GM12865 (cell line): Measurements from ENCODE around the gene PPP2R1B.
"Not testable (repeated sequence)": the region's sequence is repeated elsewhere in the genome, so short reads cannot be mapped to it uniquely, and the experiment has no call there.

Source experiments
- DNase-seq: peaks from one replicate; pipeline ENCODE4 v3.0.0; 2010; ENCODE audit warnings: low read depth
- H3K4me3 ChIP-seq: 2 replicates; pipeline ENCODE4 v1.5.1; 2011; ENCODE audit warnings: mild to moderate bottlenecking, low read depth, low read length, control low read depth
- CTCF ChIP-seq: IDR thresholded peaks from 2 replicates; pipeline ENCODE4 v1.5.1; 2011; ENCODE audit warnings: low read length, control low read depth, low read depth, inconsistent platforms; ENCODE audit not compliant: insufficient read depth; ENCODE audit errors: missing control alignments

The PPP2R1B gene

GRCh38 chr11:111719379-111719778, 46.8 kb downstream of the PPP2R1B start:
- no peak for DNase-seq
- no peak for TF ChIP-seq CTCF
- no peak overlapping the region for H3K4me3 ChIP-seq

- no peak overlapping the region for H3K4me3 ChIP-seq
- DNase-seq: no peak
- no peak for TF ChIP-seq CTCF
Measured at GRCh38 chr11:111718859-111719258, 47.3 kb downstream of the PPP2R1B start.

- H3K4me3 ChIP-seq: no peak overlapping the region
- DNase-seq: no peak
- no peak for TF ChIP-seq CTCF
Measured at GRCh38 chr11:111718436-111718835, 47.8 kb downstream of the PPP2R1B start.

- H3K4me3 ChIP-seq, DNase-seq: not testable (repeated sequence)
Measured at GRCh38 chr11:111717660-111718059, 48.5 kb downstream of the PPP2R1B start.

GRCh38 chr11:111715142-111715816, 50.9 kb downstream of the PPP2R1B start:
- H3K4me3 ChIP-seq: no peak overlapping the region
- no peak for TF ChIP-seq CTCF
- no peak for DNase-seq

- no peak for DNase-seq
- H3K4me3 ChIP-seq: no peak overlapping the region
- no peak for TF ChIP-seq CTCF
Measured at GRCh38 chr11:111714522-111714921, 51.7 kb downstream of the PPP2R1B start.

- no peak for TF ChIP-seq CTCF
- no peak overlapping the region for H3K4me3 ChIP-seq
- DNase-seq: no peak
Measured at GRCh38 chr11:111707691-111708067, 58.5 kb downstream of the PPP2R1B start.
